SHP77 (cell line): Measurements from ENCODE around the gene CACNG3.

ENCODE experiments used
- DNase-seq, 2 experiments: peaks; one replicate each; lab custom pipeline; 2025; lab: John Stamatoyannopoulos, UW

Gene CACNG3

DNA sequence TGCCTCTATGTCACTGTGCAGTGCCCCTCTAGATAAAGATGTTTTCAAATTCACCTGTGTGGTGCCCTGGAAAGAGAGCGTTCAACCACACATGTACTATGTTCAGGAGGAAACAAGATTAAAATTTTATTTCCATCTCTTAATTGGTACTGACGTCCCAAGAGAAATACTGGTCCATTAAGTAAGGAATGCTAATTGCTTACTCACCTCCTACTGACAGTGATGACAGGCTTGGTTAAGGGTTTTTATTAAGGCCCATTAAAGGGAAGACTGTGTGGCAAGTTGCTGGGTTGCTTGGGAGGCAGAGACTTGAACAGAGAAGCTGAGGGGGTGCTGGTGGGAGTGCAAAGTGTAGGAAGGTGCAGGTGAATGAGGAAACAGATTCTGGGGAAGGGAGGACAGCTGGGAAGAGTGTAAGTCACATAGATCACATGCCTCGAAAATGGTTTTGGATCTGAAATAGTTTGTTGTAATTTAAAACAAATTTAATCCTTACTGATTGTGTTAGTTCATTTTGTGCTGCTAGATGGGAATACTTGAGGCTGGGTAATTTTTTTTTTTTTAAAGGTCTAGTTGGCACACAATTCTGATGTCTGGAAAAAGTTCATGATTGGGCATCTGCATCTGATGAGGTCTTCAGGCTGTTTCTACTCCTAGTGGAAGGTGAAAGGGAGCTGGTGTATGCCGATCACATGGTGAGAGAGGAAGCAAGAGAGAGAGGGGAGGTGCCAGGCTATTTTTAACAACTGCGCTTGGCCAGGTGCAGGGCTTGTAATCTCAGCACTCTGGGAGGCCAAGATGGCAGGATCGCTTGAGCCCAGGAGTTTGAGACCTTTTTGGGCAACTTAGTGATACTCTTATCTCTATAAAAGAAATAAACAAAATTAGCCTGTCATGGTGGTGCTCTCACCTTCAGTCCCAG lies 140.5 kb downstream of the CACNG3 start:
- no peak for DNase-seq

DNA sequence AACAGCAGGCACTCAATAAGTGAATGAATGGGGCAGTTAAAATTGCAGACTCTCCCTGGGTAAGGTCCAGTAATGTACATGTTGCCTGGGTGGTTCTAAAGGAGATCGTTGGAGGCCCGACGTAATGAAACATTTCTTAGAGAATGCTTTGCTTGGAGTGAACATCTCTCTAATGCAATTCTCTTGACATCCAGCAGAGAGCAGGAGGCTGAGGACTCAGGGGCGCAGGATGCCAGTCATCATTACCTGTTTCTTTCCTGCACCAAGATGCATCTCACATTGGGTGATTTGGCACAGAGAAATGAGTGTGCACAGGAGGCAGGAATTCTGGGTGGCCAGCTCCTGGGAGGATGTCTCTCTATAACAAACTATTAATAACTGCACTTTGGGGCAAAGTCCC lies 152.9 kb downstream of the CACNG3 start:
- no peak for DNase-seq
